Measurements from ENCODE around the gene ANKRD33. TPM values are rescaled to one million over a fixed set of nuclear protein-coding genes. Genes with fewer than 3 reads are reported as not detected.

The ANKRD33 gene
- total RNA-seq, 1 experiment from 2014 or later, result 0.81 TPM

DNA sequence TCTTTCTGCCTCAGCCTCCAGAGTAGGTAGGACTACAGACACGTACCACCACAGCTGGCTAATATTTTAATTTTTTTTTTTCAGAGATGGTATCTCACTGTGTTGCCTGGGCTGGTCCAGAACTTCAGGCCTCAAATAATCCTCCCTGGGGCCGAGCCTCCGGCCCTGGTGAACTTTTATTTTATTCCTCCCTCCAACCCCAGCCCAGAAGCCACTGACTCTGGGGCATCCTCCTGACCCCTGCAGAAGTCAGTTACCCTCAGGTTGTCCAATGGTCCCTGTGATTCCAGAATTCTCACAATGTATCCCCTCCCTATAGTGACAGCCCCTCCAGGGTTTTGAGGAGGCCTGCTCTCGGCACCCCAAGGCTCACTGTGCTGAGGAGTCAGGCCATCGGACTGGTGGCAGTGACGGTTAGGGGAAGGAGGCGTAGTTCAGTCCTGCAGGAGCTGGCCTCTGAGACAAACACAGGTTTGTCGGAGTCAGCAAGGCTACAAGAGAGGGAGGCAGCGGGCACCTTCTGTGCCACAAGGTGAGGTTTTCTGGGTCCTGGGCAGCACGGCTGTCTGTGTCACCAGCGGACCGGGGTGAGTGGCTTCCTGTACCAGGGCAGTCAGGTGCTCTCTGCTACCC is 20.0 kb upstream of the ANKRD33 start:
- H3K23ac ChIP-seq (ENCODE audit: insufficient read length, low read depth, low read length), result no peak overlapping the region
- no peak overlapping the region for H2AK5ac ChIP-seq (ENCODE audit: insufficient read length, low read length)
- no peak overlapping the region for H3K27ac Mint-ChIP-seq
- no peak overlapping the region for H3K27ac ChIP-seq (ENCODE audit: insufficient read length, low read depth, low read length)
- no peak overlapping the region for H3K4ac ChIP-seq (ENCODE audit: low read depth, low read length)
- no peak overlapping the region for H3K18ac ChIP-seq (ENCODE audit: insufficient read length, low read depth, low read length)
- DNase-seq, result no peak
- H4K20me1 ChIP-seq (ENCODE audit: control insufficient read depth, insufficient read depth, insufficient read length), result no peaks in the 10 kb centered on the region
- H3K27me3 ChIP-seq (ENCODE audit: insufficient read depth, low read length), result peaks cover 13% of the 10 kb centered on the region; the same call in 1 of the 2 replicates
- no peak overlapping the region for H4K8ac ChIP-seq (replicated peaks; ENCODE audit: insufficient read length, low read depth, low read length)
- H3K4me3 Mint-ChIP-seq, result peak overlapping the region; percentile 64 to 81
- no peaks in the 10 kb centered on the region for H3K79me2 ChIP-seq (ENCODE audit: insufficient read depth, low read length)
- no peak overlapping the region for H3T11ph ChIP-seq (ENCODE audit: low read length)
- no peaks in the 10 kb centered on the region for H3K9me3 ChIP-seq (ENCODE audit: control insufficient read depth, low read depth, low read length)
- no peak overlapping the region for H3K9ac ChIP-seq (ENCODE audit: extremely low read depth, insufficient read length, low read length)
- H3K79me1 ChIP-seq (ENCODE audit: insufficient read depth, low read depth, low read length, poor library complexity, severe bottlenecking), result no peaks in the 10 kb centered on the region
- H3K27me3 Mint-ChIP-seq (ENCODE audit: low read depth), result peaks cover 64% of the 10 kb centered on the region
- no peak overlapping the region for H2BK5ac ChIP-seq (ENCODE audit: insufficient read length, low read length)
- peaks cover 70 to 83% of the 10 kb centered on the region in 2 experiments for H3K4me1 Mint-ChIP-seq
- H2AFZ ChIP-seq (ENCODE audit: low read length), result no peak overlapping the region
- no peak overlapping the region for H3K56ac ChIP-seq (ENCODE audit: insufficient read length, low read depth, low read length)
- H4K5ac ChIP-seq (ENCODE audit: insufficient read length, low read depth, low read length), result no peak overlapping the region
- peaks cover 9% of the 10 kb centered on the region; the same call in 1 of the 2 replicates for H3K4me1 ChIP-seq (ENCODE audit: insufficient read depth, low read length)
- no CpG with 5 or more reads among the region's 12 CpGs for WGBS (ENCODE audit: extremely low coverage, insufficient read length, low lambda C conversion rate)
- TF ChIP-seq, protein P1, sequence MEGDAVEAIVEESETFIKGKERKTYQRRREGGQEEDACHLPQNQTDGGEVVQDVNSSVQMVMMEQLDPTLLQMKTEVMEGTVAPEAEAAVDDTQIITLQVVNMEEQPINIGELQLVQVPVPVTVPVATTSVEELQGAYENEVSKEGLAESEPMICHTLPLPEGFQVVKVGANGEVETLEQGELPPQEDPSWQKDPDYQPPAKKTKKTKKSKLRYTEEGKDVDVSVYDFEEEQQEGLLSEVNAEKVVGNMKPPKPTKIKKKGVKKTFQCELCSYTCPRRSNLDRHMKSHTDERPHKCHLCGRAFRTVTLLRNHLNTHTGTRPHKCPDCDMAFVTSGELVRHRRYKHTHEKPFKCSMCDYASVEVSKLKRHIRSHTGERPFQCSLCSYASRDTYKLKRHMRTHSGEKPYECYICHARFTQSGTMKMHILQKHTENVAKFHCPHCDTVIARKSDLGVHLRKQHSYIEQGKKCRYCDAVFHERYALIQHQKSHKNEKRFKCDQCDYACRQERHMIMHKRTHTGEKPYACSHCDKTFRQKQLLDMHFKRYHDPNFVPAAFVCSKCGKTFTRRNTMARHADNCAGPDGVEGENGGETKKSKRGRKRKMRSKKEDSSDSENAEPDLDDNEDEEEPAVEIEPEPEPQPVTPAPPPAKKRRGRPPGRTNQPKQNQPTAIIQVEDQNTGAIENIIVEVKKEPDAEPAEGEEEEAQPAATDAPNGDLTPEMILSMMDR (conservative IDR thresholded peaks at IDR 0.05), result no peak
- no peak overlapping the region for H2BK15ac ChIP-seq (ENCODE audit: low read depth, low read length)
- H3K23me2 ChIP-seq (ENCODE audit: insufficient read length, low read depth, low read length, poor library complexity, severe bottlenecking), result peaks cover 26% of the 10 kb centered on the region
- no peak overlapping the region for H4K91ac ChIP-seq (ENCODE audit: insufficient read length, low read depth, low read length)
- no peak overlapping the region for H2BK20ac ChIP-seq (ENCODE audit: low read depth, low read length, poor library complexity, severe bottlenecking)
- H3K9me3 Mint-ChIP-seq, result peaks cover 0 to 2% of the 10 kb centered on the region in 2 experiments; a peak in 1 of 5 replicates
- no peak overlapping the region for H2BK120ac ChIP-seq (ENCODE audit: low read depth, low read length, poor library complexity, severe bottlenecking)
- H3K4me2 ChIP-seq (ENCODE audit: insufficient read depth, insufficient read length, low read length), result no peak overlapping the region
- no peak overlapping the region for H2BK12ac ChIP-seq (ENCODE audit: insufficient read length, low read depth, low read length)
- no peak overlapping the region for H3K14ac ChIP-seq (ENCODE audit: insufficient read depth, low read length)
- H3K36me3 Mint-ChIP-seq (ENCODE audit: insufficient read depth in 1 of 3, low read depth in 3 of 3), result no peaks in the 10 kb centered on the region; a peak in 1 of 7 replicates

Data from H9 (cell line).